Gastrocnemius medialis (tissue), 4 donors: ENCODE measurements around the gene DSG2. TPM values are rescaled to one million over a fixed set of nuclear protein-coding genes. Genes with fewer than 3 reads are reported as not detected.

ENCODE experiments used
- ATAC-seq, 2 donors: fragments of 150-250 bp; one replicate each; pipeline ENCODE4 v1.9.1; 2016
- DNase-seq, 2 donors: peaks; one replicate each; pipeline ENCODE4 v3.0.0-alpha.2; 2019
- H3K27ac ChIP-seq, 4 donors: fragments of 200-600 bp; sonication (generic); 1 replicate in 1 of 4; 2 replicates in 3 of 4; pipeline ENCODE4 v1.5.1; 2016 to 2018; ENCODE audit warnings: mild to moderate bottlenecking in 2 of 4, moderate library complexity in 1 of 4
- H3K27me3 ChIP-seq, 3 donors: fragments of 200-600 bp; sonication (generic) in 2 of 3; 1 replicate in 1 of 3; 2 replicates in 2 of 3; pipeline versions ENCODE4 v1.5.1 to v1.6.0; 2016 to 2019; ENCODE audit warnings: mild to moderate bottlenecking in 1 of 3, moderate library complexity in 1 of 3
- H3K36me3 ChIP-seq, 2 donors: fragments of 200-600 bp; sonication (generic) in 1 of 2; one replicate each; pipeline ENCODE4 v1.5.1; 2017 to 2018
- H3K4me1 ChIP-seq, 2 donors: fragments of 200-600 bp; sonication (generic) in 1 of 2; one replicate each; pipeline ENCODE4 v1.5.1; 2016 to 2017; ENCODE audit warnings: mild to moderate bottlenecking in 2 of 2
- H3K4me3 ChIP-seq, 4 donors: fragments of 200-600 bp; sonication (generic) in 3 of 4; 1 replicate in 1 of 4; 2 replicates in 3 of 4; pipeline ENCODE4 v1.5.1; 2016 to 2019; ENCODE audit warnings: mild to moderate bottlenecking in 2 of 4
- H3K9me3 ChIP-seq, 3 donors: fragments of 200-600 bp; sonication (generic) in 2 of 3; 1 replicate in 1 of 3; 2 replicates in 2 of 3; pipeline ENCODE4 v1.5.1; 2016 to 2019
- CTCF ChIP-seq, 5 experiments: fragments of 450-650 bp in 3 of 5; fragments of 200-600 bp in 2 of 5; sonication (generic) in 2 of 5; IDR thresholded peaks in 4 of 5; conservative IDR thresholded peaks in 1 of 5; 1 replicate in 4 of 5; 2 replicates in 1 of 5; pipeline ENCODE4 v1.5.1; 2016 to 2019; ENCODE audit warnings: antibody characterized with exemption in 5 of 5, mild to moderate bottlenecking in 3 of 5, moderate library complexity in 3 of 5
- POLR2A ChIP-seq, 2 donors: fragments of 450-650 bp; IDR thresholded peaks; one replicate each; pipeline ENCODE4 v1.6.1; 2017; ENCODE audit warnings: antibody characterized with exemption in 2 of 2, mild to moderate bottlenecking in 2 of 2, moderate library complexity in 2 of 2
- in situ Hi-C, 4 donors: fragments of 200-750 bp; cut with MboI; loops; one replicate each; pipeline versions ENCODE4 v1.15.0 to v1.8.0; 2017; ENCODE audit warnings: low sequenced_read_pairs in 4 of 4
- intact Hi-C: fragments of 100-400 bp; cut with DNase I; formaldehyde crosslinking; loops from one replicate; pipeline ENCODE4 v1.15.1; 2023; ENCODE audit warnings: low total_unique reads
- total RNA-seq, 4 donors: library from RNA; depleted of rRNA; stranded (reverse); fragments of >200 nt; gene quantifications; one replicate each; pipeline versions ENCODE4 v1.1.0 to v1.2.3, GENCODE V29; 2016

Gene DSG2
- total RNA-seq, 4 donors from 2014 or later = 0.61 to 3.7 (median 2.0) TPM

GRCh38 chr18:31548853-31549252, 50.9 kb downstream of the DSG2 start:
- DNase-seq (no peak), ATAC-seq (no peak)
- Histone ChIP-seq H3K4me1 (no peaks in the 10 kb centered on the region), H3K4me3 (no peak overlapping the region), H3K27me3 (no peaks in the 10 kb centered on the region), H3K36me3 (no peaks in the 10 kb centered on the region), H3K27ac (no peak overlapping the region), H3K9me3 (no peaks in the 10 kb centered on the region)
- TF ChIP-seq POLR2A (IDR thresholded peaks at IDR 0.05) = no peak
- no peak for TF ChIP-seq CTCF (IDR thresholded peaks at IDR 0.05 in 4 of 5, conservative IDR thresholded peaks at IDR 0.05 in 1 of 5)
- in situ Hi-C loops (loop anchor here in 1 of 4 donors (10.0 kb wide), 1 partner anchor 266 kb away; no protein-coding TSS in a partner anchor), intact Hi-C loops (no loop called here)

DNA sequence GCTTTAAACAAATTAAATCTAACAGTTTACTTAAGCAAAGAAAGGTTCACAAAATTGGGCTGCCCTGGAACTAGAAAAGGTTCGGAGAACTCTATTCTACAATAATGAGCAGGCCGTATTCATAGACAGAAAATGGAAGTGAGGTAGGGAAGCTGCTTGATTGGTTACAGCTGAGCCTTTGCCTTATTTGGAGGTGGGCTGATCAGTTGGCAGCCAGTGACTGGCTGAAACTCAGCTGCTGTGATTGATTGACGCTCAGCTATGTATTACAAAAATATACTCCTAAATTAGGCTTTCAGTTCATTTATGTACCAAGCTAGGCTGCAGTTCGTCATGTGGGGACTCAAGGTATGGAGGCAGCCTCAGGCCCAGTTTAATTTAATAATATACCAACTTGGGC, 51.4 kb downstream of the DSG2 start:
- no peaks in the 10 kb centered on the region for H3K36me3 ChIP-seq
- TF ChIP-seq CTCF (IDR thresholded peaks at IDR 0.05 in 4 of 5, conservative IDR thresholded peaks at IDR 0.05 in 1 of 5) = no peak
- no peak for TF ChIP-seq POLR2A (IDR thresholded peaks at IDR 0.05)
- H3K4me1 ChIP-seq = no peaks in the 10 kb centered on the region
- no peaks in the 10 kb centered on the region for H3K27me3 ChIP-seq
- in situ Hi-C loops (loop anchor here in 1 of 4 donors (10.0 kb wide), 1 partner anchor 265 kb away; no protein-coding TSS in a partner anchor), intact Hi-C loops (no loop called here)
- no peak overlapping the region for H3K27ac ChIP-seq
- no peak overlapping the region for H3K4me3 ChIP-seq
- no peak for ATAC-seq
- no peak for DNase-seq
- no peaks in the 10 kb centered on the region for H3K9me3 ChIP-seq

DNA sequence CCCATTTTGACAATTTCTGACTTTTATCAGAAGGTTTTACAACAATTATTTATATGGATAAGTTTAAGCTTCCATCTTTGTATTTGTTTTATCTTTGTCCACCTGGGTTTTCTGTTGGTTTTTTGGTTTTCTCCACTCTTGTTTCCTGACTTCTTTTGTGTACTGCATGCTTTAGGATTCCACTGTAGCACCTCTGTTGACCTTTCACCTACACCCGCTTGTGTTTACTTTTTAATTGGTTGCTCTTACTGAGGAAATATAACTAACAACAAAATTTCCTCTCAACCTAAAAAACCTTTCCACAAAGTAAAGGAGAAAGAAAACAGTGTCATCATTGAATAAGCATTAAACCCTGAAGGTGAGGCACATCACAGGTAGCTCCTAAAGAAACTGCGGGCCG, 53.9 kb downstream of the DSG2 start:
- intact Hi-C loops (no loop called here), in situ Hi-C loops (loop anchor here (5.0 to 25.0 kb wide), 6 partner anchors 163 to 425 kb away; no protein-coding TSS in a partner anchor)
- H3K27ac ChIP-seq = no peak overlapping the region
- no peaks in the 10 kb centered on the region for H3K36me3 ChIP-seq
- no peaks in the 10 kb centered on the region for H3K4me1 ChIP-seq
- DNase-seq (no peak), ATAC-seq (no peak)
- no peak overlapping the region for H3K4me3 ChIP-seq
- H3K27me3 ChIP-seq = no peaks in the 10 kb centered on the region
- no peak for TF ChIP-seq CTCF (IDR thresholded peaks at IDR 0.05 in 4 of 5, conservative IDR thresholded peaks at IDR 0.05 in 1 of 5)
- no peak for TF ChIP-seq POLR2A (IDR thresholded peaks at IDR 0.05)
- no peaks in the 10 kb centered on the region for H3K9me3 ChIP-seq

GRCh38 chr18:31553800-31554199, 55.8 kb downstream of the DSG2 start:
- no peak for TF ChIP-seq CTCF (IDR thresholded peaks at IDR 0.05 in 4 of 5, conservative IDR thresholded peaks at IDR 0.05 in 1 of 5)
- TF ChIP-seq POLR2A (IDR thresholded peaks at IDR 0.05) = no peak
- in situ Hi-C loops = loop anchor here (5.0 to 25.0 kb wide), 6 partner anchors 161 to 424 kb away; no protein-coding TSS in a partner anchor
- no peaks in the 10 kb centered on the region for H3K9me3 ChIP-seq

GRCh38 chr18:31554776-31555175, 56.8 kb downstream of the DSG2 start:
- H3K36me3 ChIP-seq = no peaks in the 10 kb centered on the region
- H3K27me3 ChIP-seq = no peaks in the 10 kb centered on the region
- ATAC-seq (no peak), DNase-seq (no peak)
- no peak overlapping the region for H3K4me3 ChIP-seq
- H3K9me3 ChIP-seq = no peaks in the 10 kb centered on the region
- in situ Hi-C loops = loop anchor here (5.0 to 25.0 kb wide), 6 partner anchors 160 to 423 kb away; no protein-coding TSS in a partner anchor
- no peak for TF ChIP-seq POLR2A (IDR thresholded peaks at IDR 0.05)
- no peak for TF ChIP-seq CTCF (IDR thresholded peaks at IDR 0.05 in 4 of 5, conservative IDR thresholded peaks at IDR 0.05 in 1 of 5)
- no peak overlapping the region for H3K27ac ChIP-seq
- intact Hi-C loops = loop anchor here (5.0 kb wide), 1 partner anchor 423 kb away; no protein-coding TSS in a partner anchor
- H3K4me1 ChIP-seq = no peaks in the 10 kb centered on the region

More at GRCh38 chr18:31553800-31554199, 55.8 kb downstream of the DSG2 start:
- H3K27ac ChIP-seq = no peak overlapping the region
- ATAC-seq (no peak), DNase-seq (no peak)
- H3K4me1 ChIP-seq = no peaks in the 10 kb centered on the region
- intact Hi-C loops = no loop called here
- H3K27me3 ChIP-seq = no peaks in the 10 kb centered on the region
- H3K36me3 ChIP-seq = no peaks in the 10 kb centered on the region
- H3K4me3 ChIP-seq = no peak overlapping the region
